LNCAP (cell line): Measurements from ENCODE around the gene CA9.

Experiments
- CTCF ChIP-seq: fragments of 450-650 bp; IDR thresholded peaks from 2 replicates; pipeline ENCODE4 v1.5.1; 2017; ENCODE audit warnings: mild to moderate bottlenecking

The CA9 gene

GRCh38 chr9:35659340-35659739 is 14.4 kb upstream of the CA9 start:
- TF ChIP-seq CTCF, result no peak

- TF ChIP-seq CTCF, result no peak
Observed at GRCh38 chr9:35660966-35661415, 12.7 kb upstream of the CA9 start.

- no peak for TF ChIP-seq CTCF
Observed at GRCh38 chr9:35661756-35662350, 11.9 kb upstream of the CA9 start.

- TF ChIP-seq CTCF, result no peak
Observed at GRCh38 chr9:35662437-35662836, 11.3 kb upstream of the CA9 start.

GRCh38 chr9:35664531-35665470 is 8.9 kb upstream of the CA9 start, which contains the start of gene ARHGEF39:
TSS of gene ARHGEF39 (minus strand) at chr9:35665195. CDS start at chr9:35665169, 26 bp downstream.
- peak; percentile 54 for TF ChIP-seq CTCF

- no peak for TF ChIP-seq CTCF
Observed at GRCh38 chr9:35665471-35665818, 8.3 kb upstream of the CA9 start.

GRCh38 chr9:35666045-35666444 is 7.7 kb upstream of the CA9 start:
- no peak for TF ChIP-seq CTCF
